ENCODE data around the gene PTPN4. TPM values are rescaled to one million over a fixed set of nuclear protein-coding genes. Genes with fewer than 3 reads are reported as not detected.

PTPN4 gene
- total and polyA plus RNA-seq, 2 donors (not counting 1 experiment from before 2014, with no cell fraction given): 5.3 to 22.3 TPM

DNA sequence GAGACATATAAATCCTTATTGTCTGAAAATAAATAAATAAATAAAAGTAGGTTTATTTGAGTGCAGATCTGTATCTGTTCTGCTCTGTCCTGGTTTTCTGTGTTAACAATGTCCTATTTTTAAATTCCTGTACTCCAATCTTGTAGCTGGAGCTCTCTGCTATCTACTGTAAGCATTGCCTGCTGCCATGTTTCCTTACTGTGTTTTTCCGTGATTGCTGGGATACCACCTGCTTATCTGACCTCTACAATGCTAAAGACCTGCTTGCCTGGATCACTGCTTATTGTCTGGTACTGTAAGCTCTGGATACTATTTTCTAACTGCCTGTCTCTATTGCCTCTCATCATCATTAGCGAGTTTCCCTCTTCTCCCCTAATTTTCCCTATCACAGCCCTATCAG lies 11.6 kb downstream of the PTPN4 start:
- H3K36me3 ChIP-seq (ENCODE audit: control insufficient read depth, insufficient read depth, low read length): no peaks in the 10 kb centered on the region
- no peak overlapping the region for H3K4me3 ChIP-seq (replicated peaks in 1 of 4; ENCODE audit: control extremely low read depth in 1 of 4, insufficient read depth in 1 of 4, low read depth in 3 of 4, low read length in 4 of 4)
- H2AFZ ChIP-seq (ENCODE audit: low read length): no peak overlapping the region
- no peak for DNase-seq (ENCODE audit: low read depth in 2 of 2)
- no peak overlapping the region for H3K27ac ChIP-seq (ENCODE audit: insufficient read depth, low read length)
- no peak overlapping the region for H3K9ac ChIP-seq (ENCODE audit: insufficient read depth, low read length)
- no peaks in the 10 kb centered on the region for H3K4me1 ChIP-seq (ENCODE audit: control insufficient read depth, extremely low read depth, insufficient read depth, low read length)
- no peaks in the 10 kb centered on the region for H4K20me1 ChIP-seq (ENCODE audit: control insufficient read depth, extremely low read depth, insufficient read depth, low read length)
- no peaks in the 10 kb centered on the region for H3K9me3 ChIP-seq (ENCODE audit: control insufficient read depth, insufficient read depth, low read depth, low read length)
- no peaks in the 10 kb centered on the region for H3K27me3 ChIP-seq (ENCODE audit: control insufficient read depth, insufficient read depth, low read length)
- H3K4me2 ChIP-seq (ENCODE audit: extremely low read depth, insufficient read depth, low read length): no peak overlapping the region
- no peaks in the 10 kb centered on the region for H3K79me2 ChIP-seq (ENCODE audit: control insufficient read depth, insufficient read depth, low read length)
- TF ChIP-seq, protein P1, sequence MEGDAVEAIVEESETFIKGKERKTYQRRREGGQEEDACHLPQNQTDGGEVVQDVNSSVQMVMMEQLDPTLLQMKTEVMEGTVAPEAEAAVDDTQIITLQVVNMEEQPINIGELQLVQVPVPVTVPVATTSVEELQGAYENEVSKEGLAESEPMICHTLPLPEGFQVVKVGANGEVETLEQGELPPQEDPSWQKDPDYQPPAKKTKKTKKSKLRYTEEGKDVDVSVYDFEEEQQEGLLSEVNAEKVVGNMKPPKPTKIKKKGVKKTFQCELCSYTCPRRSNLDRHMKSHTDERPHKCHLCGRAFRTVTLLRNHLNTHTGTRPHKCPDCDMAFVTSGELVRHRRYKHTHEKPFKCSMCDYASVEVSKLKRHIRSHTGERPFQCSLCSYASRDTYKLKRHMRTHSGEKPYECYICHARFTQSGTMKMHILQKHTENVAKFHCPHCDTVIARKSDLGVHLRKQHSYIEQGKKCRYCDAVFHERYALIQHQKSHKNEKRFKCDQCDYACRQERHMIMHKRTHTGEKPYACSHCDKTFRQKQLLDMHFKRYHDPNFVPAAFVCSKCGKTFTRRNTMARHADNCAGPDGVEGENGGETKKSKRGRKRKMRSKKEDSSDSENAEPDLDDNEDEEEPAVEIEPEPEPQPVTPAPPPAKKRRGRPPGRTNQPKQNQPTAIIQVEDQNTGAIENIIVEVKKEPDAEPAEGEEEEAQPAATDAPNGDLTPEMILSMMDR (conservative IDR thresholded peaks at IDR 0.05 in 1 of 2, IDR thresholded peaks at IDR 0.05 in 1 of 2; ENCODE audit: low read depth in 1 of 2, low read length in 2 of 2): no peak
- no peak for TF ChIP-seq EZH2 (IDR thresholded peaks at IDR 0.05; ENCODE audit: low read length, missing control alignments)

DNA sequence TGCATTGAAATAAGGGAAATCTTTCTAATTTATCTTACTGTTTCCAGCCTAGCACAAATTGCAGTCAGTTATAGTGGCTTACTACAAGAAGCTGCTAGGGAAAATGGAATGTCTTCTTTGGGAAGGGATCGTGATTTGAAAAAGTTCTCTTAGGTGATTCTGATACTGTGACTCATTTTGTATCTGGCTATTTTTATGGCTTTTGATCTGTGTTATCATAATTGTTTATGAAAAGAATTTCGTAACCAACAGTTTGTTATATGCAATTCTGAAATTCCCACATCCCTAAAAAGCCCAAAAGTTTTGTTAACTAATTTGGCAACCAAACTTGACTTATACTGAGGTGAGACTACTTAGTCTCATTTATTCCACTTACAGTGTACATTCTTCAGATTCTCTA lies 12.4 kb downstream of the PTPN4 start:
- H3K9me3 ChIP-seq (ENCODE audit: control insufficient read depth, insufficient read depth, low read depth, low read length): no peaks in the 10 kb centered on the region
- no peak overlapping the region for H3K27ac ChIP-seq (ENCODE audit: insufficient read depth, low read length)
- no peak overlapping the region for H3K4me2 ChIP-seq (ENCODE audit: extremely low read depth, insufficient read depth, low read length)
- DNase-seq (ENCODE audit: low read depth in 2 of 2): peak in 1 of 2 donors; percentile 22
- no peaks in the 10 kb centered on the region for H3K36me3 ChIP-seq (ENCODE audit: control insufficient read depth, insufficient read depth, low read length)
- no peaks in the 10 kb centered on the region for H3K79me2 ChIP-seq (ENCODE audit: control insufficient read depth, insufficient read depth, low read length)
- no peak for TF ChIP-seq EZH2 (IDR thresholded peaks at IDR 0.05; ENCODE audit: low read length, missing control alignments)
- TF ChIP-seq, protein P1 (conservative IDR thresholded peaks at IDR 0.05 in 1 of 2, IDR thresholded peaks at IDR 0.05 in 1 of 2; ENCODE audit: low read depth in 1 of 2, low read length in 2 of 2): no peak
- H2AFZ ChIP-seq (ENCODE audit: low read length): no peak overlapping the region
- H3K9ac ChIP-seq (ENCODE audit: insufficient read depth, low read length): no peak overlapping the region
- H3K4me3 ChIP-seq (replicated peaks in 1 of 4; ENCODE audit: control extremely low read depth in 1 of 4, insufficient read depth in 1 of 4, low read depth in 3 of 4, low read length in 4 of 4): no peak overlapping the region
- H3K27me3 ChIP-seq (ENCODE audit: control insufficient read depth, insufficient read depth, low read length): no peaks in the 10 kb centered on the region
- H4K20me1 ChIP-seq (ENCODE audit: control insufficient read depth, extremely low read depth, insufficient read depth, low read length): no peaks in the 10 kb centered on the region
- no peaks in the 10 kb centered on the region for H3K4me1 ChIP-seq (ENCODE audit: control insufficient read depth, extremely low read depth, insufficient read depth, low read length)

DNA sequence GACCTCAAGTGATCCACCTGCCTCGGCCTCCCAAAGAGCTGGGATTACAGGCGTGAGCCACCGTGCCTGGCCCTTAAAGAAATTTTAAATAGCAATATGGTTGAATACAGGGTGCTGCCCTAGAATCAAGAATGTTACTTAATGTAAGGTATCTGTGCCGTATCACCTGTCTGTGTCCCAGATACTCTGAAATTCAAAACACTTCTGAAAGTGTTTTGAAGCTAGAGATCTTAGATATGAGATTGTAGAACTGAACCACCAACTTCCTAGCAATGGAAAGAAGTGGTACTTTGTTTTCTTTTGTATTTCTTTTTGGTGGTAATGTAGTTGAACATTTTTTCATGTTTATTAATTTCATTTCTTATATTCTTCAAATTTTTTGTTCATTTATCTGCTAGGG lies 13.0 kb downstream of the PTPN4 start:
- no peaks in the 10 kb centered on the region for H3K79me2 ChIP-seq (ENCODE audit: control insufficient read depth, insufficient read depth, low read length)
- no peaks in the 10 kb centered on the region for H3K9me3 ChIP-seq (ENCODE audit: control insufficient read depth, insufficient read depth, low read depth, low read length)

More for the DNA sequence above, 13.0 kb downstream of the PTPN4 start:
- no peak overlapping the region for H3K9ac ChIP-seq (ENCODE audit: insufficient read depth, low read length)
- H3K4me2 ChIP-seq (ENCODE audit: extremely low read depth, insufficient read depth, low read length): no peak overlapping the region
- no peaks in the 10 kb centered on the region for H4K20me1 ChIP-seq (ENCODE audit: control insufficient read depth, extremely low read depth, insufficient read depth, low read length)
- no peak overlapping the region for H2AFZ ChIP-seq (ENCODE audit: low read length)
- no peak for DNase-seq (ENCODE audit: low read depth in 2 of 2)
- H3K36me3 ChIP-seq (ENCODE audit: control insufficient read depth, insufficient read depth, low read length): no peaks in the 10 kb centered on the region
- TF ChIP-seq EZH2 (IDR thresholded peaks at IDR 0.05; ENCODE audit: low read length, missing control alignments): no peak
- TF ChIP-seq, protein P1 (conservative IDR thresholded peaks at IDR 0.05 in 1 of 2, IDR thresholded peaks at IDR 0.05 in 1 of 2; ENCODE audit: low read depth in 1 of 2, low read length in 2 of 2): no peak
- H3K4me1 ChIP-seq (ENCODE audit: control insufficient read depth, extremely low read depth, insufficient read depth, low read length): no peaks in the 10 kb centered on the region
- no peak overlapping the region for H3K27ac ChIP-seq (ENCODE audit: insufficient read depth, low read length)
- H3K27me3 ChIP-seq (ENCODE audit: control insufficient read depth, insufficient read depth, low read length): no peaks in the 10 kb centered on the region
- H3K4me3 ChIP-seq (replicated peaks in 1 of 4; ENCODE audit: control extremely low read depth in 1 of 4, insufficient read depth in 1 of 4, low read depth in 3 of 4, low read length in 4 of 4): no peak overlapping the region
